ENCODE measurements around the gene JAZF1.
A peak's percentile ranks its signal among the peaks of the same experiment; 100 is the strongest.

Gene JAZF1

GRCh38 chr7:27921081-27921836, 259.3 kb downstream of the JAZF1 start:
- TF ChIP-seq, protein P1, sequence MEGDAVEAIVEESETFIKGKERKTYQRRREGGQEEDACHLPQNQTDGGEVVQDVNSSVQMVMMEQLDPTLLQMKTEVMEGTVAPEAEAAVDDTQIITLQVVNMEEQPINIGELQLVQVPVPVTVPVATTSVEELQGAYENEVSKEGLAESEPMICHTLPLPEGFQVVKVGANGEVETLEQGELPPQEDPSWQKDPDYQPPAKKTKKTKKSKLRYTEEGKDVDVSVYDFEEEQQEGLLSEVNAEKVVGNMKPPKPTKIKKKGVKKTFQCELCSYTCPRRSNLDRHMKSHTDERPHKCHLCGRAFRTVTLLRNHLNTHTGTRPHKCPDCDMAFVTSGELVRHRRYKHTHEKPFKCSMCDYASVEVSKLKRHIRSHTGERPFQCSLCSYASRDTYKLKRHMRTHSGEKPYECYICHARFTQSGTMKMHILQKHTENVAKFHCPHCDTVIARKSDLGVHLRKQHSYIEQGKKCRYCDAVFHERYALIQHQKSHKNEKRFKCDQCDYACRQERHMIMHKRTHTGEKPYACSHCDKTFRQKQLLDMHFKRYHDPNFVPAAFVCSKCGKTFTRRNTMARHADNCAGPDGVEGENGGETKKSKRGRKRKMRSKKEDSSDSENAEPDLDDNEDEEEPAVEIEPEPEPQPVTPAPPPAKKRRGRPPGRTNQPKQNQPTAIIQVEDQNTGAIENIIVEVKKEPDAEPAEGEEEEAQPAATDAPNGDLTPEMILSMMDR (IDR thresholded peaks at IDR 0.05; ENCODE audit: low read depth, low read length) = peak; percentile 49
- in situ Hi-C loops (cut with HindIII; ENCODE audit: low sequenced_read_pairs) = no loop called here

DNA sequence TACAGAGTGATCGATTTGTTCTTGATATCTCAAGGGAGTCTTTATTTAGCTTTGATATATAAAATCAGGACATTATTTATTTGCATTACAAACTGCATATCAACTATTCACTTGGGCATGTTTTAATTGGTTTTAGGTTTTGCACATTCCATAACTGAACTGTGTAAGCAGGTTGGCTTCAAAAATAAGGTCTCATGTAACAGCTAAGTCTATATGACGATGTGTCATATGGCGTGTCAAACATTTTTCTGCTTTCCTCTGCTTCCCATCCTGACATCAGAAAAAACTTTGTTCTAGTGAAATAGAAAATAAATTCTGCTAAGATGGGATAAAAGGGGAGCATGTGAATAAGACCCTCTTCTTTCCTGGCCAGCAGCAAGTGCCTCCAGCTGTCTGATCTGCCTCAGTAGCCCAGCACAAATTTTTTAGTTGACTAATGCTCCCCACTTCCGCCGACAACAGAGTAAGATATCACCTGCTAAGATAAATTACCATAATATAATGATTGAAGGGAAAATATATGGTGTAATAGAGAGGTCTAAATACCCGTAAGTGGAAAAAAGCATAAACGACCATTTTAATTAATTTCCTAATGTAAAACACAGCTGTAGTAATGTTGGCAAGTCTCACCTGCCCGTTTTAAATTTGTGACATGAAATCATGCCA, 260.2 kb downstream of the JAZF1 start:
- TF ChIP-seq, protein P1 (IDR thresholded peaks at IDR 0.05; ENCODE audit: low read depth, low read length) = no peak
- no peak overlapping the region for H3K4me3 ChIP-seq (ENCODE audit: low read depth, low read length)
- no peak for DNase-seq (ENCODE audit: low read depth, low spot score)
- in situ Hi-C loops (cut with HindIII; ENCODE audit: low sequenced_read_pairs) = no loop called here

More at GRCh38 chr7:27921081-27921836, 259.3 kb downstream of the JAZF1 start:
- DNase-seq (ENCODE audit: low read depth, low spot score) = peak; percentile 89
- H3K4me3 ChIP-seq (ENCODE audit: low read depth, low read length) = no peak overlapping the region

DNA sequence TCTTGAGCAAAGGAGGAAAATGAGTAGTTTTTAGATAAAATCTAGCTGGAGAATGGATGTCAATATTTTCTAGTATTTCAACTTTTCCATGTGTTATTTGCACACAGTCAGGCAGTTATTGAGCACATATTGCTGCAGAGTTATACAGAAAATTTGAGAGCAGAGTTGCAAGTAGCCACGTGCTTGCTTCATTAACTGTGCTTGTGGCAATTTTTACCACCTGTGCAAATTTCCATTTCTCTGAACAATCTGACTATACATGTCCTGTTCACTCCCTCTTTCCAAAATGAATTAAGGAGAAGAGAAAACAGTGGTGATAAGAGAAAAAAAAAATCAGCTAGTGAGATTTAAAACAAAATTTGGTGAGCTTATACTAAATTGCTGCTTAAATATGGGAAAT, 262.1 kb downstream of the JAZF1 start:
- TF ChIP-seq, protein P1 (IDR thresholded peaks at IDR 0.05; ENCODE audit: low read depth, low read length) = no peak
- no peak overlapping the region for H3K4me3 ChIP-seq (ENCODE audit: low read depth, low read length)
- in situ Hi-C loops (cut with HindIII; ENCODE audit: low sequenced_read_pairs) = no loop called here
- no peak for DNase-seq (ENCODE audit: low read depth, low spot score)

- TF ChIP-seq, protein P1 (IDR thresholded peaks at IDR 0.05; ENCODE audit: low read depth, low read length) = no peak
- in situ Hi-C loops (cut with HindIII; ENCODE audit: low sequenced_read_pairs) = no loop called here
Observed at GRCh38 chr7:27917774-27918314, 262.8 kb downstream of the JAZF1 start.

GRCh38 chr7:27917119-27917518, 263.5 kb downstream of the JAZF1 start:
- TF ChIP-seq, protein P1 (IDR thresholded peaks at IDR 0.05; ENCODE audit: low read depth, low read length) = no peak
- DNase-seq (ENCODE audit: low read depth, low spot score) = no peak
- in situ Hi-C loops (cut with HindIII; ENCODE audit: low sequenced_read_pairs) = no loop called here
- no peak overlapping the region for H3K4me3 ChIP-seq (ENCODE audit: low read depth, low read length)

More at GRCh38 chr7:27917774-27918314, 262.8 kb downstream of the JAZF1 start:
- no peak overlapping the region for H3K4me3 ChIP-seq (ENCODE audit: low read depth, low read length)
- peak; percentile 25 for DNase-seq (ENCODE audit: low read depth, low spot score)

DNA sequence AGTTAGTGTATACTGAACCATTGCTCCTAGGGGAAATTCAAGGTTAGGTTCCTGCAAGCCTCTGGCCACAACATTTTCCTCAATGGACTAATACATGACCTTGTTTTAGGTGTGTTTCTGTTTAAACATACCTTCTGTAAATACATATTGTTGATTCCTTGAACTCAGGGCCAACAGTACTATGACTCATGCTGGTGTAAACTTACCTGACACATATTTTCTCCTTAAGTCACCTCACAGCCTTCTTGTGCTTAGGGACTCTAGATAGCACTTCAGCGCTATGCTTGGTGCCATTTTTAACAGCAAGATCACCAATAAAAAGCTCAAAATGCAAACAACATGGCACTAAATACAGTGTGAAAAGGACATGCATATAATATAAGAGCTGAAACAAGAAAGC, 264.2 kb downstream of the JAZF1 start:
- H3K4me3 ChIP-seq (ENCODE audit: low read depth, low read length) = no peak overlapping the region
- TF ChIP-seq, protein P1 (IDR thresholded peaks at IDR 0.05; ENCODE audit: low read depth, low read length) = no peak
- no peak for DNase-seq (ENCODE audit: low read depth, low spot score)
- in situ Hi-C loops (cut with HindIII; ENCODE audit: low sequenced_read_pairs) = no loop called here
